Activated CD4-positive, alpha-beta T cell treated with anti-CD3 and anti-CD28 coated beads, Interleukin-2, amount 50 U/mL, for 48 hours (primary cell): ENCODE measurements around the gene ALAD.
A peak's percentile ranks its signal among the peaks of the same experiment; 100 is the strongest.
"Not testable (repeated sequence)": the region's sequence is repeated elsewhere in the genome, so short reads cannot be mapped to it uniquely, and the experiment has no call there.

Experiments used
- DNase-seq, 2 experiments: peaks; one replicate each; pipeline ENCODE4 v3.0.0-alpha.2; 2020

ALAD gene

DNA sequence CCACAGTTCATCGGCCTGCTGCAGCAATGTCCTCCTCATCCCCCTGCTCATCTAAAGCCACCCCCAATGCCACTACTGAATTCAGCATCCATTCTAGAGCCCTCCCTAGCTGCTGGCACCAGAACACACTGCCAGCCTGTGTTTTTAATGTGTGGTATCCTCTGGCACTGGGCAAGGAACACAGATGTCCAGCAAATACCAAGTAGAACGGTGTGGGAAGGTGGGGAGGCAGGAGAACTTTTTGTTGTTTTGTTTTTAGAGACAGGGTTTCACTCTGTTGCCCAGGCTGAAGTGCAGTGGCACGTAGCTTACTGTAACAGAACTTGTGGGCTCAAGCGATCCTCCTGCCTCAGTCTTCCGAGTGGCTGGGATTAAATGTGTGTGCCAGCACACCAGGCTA is 29.0 kb downstream of the ALAD start:
- no peak for DNase-seq

- DNase-seq: no peak
These were observed 30.2 kb downstream of the ALAD start for GRCh38 chr9:113370806-113371325.

- no peak for DNase-seq
These were observed 31.3 kb downstream of the ALAD start for GRCh38 chr9:113369855-113370140.

DNA sequence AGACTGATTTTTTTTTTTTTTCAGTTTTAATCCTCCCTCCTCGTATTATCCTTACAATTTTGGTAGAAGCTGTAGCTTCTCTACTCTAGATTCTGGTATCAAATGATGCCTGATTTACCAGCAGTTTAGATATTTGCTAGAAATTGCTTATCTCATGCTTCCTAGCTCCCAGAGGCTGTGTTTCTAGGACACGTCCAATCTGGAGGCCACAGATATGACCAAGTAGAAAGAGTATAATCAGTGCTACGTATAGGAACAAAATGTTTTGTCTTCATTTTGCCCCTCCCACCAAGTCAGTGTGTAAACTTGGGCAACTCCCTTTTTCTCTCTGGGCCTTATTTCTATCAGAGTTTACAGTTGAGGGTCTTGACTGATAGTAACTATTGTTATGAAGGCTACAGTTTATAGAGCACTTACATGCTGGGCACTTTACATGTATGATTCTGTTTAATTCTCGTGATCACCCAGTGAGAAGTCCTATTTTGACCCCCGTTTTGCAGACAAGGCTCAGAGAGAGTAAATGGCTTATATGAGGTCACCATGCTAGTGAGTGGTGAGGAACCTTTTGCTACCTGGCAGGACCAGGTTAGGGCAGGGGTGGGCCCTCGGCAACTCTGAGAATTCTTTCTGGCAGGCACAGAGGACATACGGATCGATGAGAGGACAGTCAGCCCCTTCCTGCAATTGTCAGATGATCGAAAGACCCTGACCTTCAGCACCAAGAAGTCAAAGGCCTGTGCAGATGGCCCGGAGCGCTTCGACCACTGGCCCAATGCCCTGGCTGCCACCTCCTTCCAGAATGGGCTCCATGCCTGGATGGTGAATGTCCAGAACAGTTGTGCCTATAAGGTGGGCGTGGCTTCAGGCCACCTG is 31.9 kb downstream of the ALAD start:
- DNase-seq: no peak

- no peak for DNase-seq
These were observed 32.6 kb downstream of the ALAD start for GRCh38 chr9:113368348-113368981.

- DNase-seq: not testable (repeated sequence)
These were observed 35.4 kb downstream of the ALAD start for GRCh38 chr9:113365652-113366051.

DNA sequence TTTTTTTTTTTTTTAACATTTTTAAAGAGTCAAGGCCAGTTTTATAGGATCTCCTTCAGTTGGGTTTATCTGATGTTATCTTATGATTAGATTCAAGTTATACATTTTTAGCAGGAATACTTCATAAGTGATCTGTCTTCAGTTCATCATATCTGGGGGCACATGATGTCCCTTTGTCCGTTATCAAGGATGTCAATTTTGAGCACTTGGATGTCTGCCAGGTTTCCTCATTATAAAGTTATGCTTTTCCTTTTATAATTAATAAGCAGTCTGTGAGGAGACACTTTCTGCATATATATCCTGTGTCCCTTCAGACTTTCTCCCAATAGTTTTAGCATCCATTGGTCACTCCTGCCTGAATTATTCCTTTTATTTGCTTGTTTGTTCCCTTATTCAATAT is 36.1 kb downstream of the ALAD start:
- no peak for DNase-seq

DNA sequence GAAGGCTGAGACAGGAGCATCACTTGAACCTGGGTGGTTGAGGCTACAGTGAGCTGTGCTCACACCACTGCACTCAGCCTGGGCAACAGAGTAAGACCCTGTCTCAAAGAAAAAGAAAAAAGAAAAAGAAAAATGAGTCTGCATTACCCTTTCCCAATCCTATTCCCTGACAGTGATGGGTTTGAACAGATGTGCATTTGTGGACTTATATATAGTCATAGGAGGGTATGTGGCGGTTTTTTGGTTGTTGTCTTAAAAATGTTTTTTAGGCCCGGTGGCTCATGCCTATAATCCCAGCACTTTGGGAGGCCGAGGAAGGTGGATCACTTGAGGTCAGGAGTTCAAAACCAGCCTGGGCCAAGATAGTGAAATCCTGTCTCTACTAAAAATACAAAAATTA is 37.7 kb downstream of the ALAD start:
- no peak for DNase-seq

DNA sequence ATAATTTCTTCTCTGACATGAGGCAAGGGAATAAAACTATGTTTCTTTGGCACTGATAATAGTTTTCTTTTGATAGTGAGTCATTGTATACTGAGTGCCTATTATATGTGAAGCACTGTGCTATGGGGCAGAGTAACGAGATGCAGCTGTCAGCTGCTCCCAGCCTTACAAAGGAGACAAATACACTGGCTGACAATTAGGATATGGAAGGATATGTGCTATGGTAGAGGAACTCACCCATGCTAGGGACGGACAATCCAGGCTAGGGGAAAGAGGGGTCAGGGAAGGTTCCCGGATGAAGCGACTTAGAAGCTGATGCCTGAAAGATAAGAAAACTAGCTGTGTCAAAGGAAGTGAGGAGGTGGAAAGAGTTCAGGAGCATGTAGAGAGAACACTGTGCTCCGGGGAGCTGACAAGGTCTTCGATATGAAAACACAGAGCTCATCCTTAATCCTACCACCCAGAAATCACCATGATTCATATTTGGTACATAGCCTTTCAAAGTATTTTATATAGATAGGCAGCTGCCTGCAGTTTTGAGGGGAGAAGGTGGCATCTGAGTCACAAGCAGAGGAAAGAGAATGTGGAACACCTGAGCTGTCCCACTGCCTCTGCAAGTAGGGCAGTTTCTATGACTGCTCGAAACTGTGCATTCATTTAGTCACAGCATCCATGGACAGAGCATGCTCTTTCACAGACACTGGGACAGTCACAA is 39.6 kb downstream of the ALAD start:
- DNase-seq: peak; percentile 31 to 50

DNA sequence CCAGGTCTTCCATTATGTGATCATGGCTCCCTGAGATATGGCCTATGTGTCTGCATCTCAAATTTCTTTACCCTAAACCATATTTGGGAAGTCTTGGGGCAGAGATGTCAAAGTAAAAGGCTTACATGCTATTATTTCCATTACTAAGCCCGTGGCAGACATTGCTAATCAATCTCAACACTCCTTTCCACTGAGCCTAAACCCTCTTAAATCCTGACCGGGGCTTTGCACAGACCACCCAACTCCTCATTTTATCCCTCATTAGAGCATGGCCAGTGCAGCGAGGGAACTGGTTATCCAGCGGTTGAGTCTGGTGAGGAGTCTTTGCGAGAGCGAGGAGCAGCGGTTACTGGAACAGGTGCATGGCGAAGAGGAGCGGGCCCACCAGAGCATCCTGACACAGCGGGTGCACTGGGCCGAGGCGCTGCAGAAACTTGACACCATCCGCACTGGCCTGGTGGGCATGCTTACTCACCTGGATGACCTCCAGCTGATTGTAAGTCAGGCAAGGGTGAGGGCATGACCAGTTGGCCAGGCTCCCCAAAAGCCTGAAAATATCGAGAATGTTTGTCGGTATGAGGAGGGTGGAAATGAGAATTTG is 40.7 kb downstream of the ALAD start:
- DNase-seq: no peak

DNA sequence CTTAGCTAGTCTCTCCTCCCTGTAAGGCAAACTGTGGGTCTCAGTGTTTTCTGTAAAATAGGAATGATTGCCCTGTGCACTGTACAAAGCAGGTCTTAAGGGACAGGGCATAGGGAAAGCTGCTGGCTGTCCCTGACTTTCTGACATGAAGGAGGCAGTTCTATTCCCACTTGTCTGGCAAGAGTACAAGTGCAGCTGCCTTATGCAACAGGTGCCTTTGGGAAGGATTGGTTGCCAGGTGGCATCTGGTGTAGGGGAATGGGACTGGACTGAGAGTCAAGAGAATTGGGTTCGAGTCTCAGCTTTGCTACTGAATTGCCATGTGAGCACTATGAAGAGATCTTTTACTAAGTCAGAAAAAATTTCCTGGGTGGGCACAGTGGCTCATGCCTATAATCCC is 41.7 kb downstream of the ALAD start:
- no peak for DNase-seq

DNA sequence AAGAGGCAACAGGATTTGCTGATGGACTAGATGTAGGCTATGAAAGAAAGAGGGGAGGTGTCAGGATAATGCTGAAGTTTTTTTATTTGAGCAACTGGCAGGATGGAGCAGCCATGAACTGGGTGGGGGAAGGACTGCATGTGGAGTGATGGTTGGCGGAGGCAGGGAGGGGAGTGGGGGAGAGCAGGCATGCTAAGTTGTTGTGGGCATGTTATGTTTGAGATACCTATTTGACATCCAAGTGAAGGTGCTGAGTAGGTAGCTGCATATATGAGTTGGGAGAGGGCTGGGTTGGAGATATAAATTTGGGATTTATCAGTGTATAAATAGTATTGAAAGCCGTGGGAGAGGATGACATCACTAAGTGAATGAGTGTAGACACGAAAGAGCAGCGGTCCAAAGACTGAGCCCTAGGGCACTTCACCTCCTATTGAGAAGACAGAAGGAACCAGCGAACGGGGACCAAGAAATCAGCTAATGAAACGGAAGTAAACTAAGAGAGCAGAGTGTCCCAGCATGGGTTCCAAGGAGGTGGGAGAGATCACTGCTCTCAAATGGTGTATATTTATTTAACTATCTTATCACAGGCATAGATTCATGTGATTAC is 44.3 kb downstream of the ALAD start:
- no peak for DNase-seq

DNA sequence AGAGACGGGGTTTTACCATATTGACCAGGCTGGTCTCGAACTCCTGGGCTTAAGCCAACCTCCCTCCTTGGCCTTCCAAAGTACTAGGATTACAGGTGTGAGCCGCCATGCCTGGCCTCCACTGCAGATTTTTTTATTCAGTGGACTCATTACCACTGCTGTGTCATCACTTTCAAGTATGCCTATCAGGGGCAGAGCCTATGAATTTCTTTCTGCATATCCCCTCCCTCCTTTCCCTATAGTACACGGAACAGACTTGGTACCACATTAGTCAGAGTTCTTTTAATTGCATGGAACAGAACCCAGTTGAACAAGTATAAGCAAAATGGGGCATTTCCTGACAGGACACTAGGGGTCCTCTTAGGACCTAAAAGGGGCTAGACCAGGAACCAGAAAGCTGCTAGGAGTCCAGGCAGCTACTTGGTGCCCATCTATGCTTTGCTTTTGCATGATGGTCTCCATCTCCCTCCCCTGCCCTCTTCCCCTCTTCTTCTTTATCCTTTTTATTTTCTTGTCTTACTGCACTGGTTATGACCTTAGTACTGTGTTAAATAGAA is 46.0 kb downstream of the ALAD start:
- no peak for DNase-seq

DNA sequence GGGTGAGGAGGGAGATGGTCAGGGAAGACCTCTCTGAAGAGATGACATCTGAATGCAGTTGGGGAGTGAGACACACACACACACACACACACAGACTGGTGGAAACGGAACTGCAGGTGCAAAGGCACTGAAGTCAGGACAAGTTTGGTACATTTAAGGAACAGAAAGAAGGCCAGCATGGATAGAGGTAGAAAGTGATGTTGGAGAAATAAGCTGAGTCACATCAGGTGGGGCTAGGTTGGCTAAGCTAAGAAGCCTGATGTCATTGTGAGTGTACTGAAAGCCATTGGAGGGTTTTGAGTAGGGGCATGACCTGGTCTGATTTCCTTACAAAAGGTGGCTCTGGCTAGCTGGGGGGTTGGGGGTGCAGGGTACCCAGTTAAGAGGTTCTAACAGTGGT is 48.7 kb downstream of the ALAD start:
- no peak for DNase-seq

DNA sequence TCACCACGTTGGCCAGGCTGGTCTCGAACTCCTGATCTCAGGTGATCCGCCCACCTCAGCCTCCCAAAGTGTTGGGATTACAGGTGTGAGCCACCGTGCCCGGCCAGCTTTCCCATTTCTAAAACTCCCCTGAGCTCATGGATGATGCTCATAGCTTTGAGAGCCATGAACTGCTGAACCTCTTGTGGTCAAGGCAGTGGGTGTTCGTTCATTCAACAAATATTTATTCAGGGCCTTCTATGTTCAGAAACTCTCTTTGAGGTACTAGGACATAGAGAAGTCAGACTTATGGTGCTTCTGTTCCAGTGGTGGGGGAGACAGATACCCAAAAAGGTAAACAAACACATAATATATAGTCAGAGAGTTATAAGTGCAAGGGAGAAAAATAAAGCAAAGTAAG is 49.1 kb downstream of the ALAD start:
- DNase-seq: no peak

- peak; percentile 44 to 61 for DNase-seq
These were observed 50.1 kb downstream of the ALAD start for GRCh38 chr9:113350937-113351336.

DNA sequence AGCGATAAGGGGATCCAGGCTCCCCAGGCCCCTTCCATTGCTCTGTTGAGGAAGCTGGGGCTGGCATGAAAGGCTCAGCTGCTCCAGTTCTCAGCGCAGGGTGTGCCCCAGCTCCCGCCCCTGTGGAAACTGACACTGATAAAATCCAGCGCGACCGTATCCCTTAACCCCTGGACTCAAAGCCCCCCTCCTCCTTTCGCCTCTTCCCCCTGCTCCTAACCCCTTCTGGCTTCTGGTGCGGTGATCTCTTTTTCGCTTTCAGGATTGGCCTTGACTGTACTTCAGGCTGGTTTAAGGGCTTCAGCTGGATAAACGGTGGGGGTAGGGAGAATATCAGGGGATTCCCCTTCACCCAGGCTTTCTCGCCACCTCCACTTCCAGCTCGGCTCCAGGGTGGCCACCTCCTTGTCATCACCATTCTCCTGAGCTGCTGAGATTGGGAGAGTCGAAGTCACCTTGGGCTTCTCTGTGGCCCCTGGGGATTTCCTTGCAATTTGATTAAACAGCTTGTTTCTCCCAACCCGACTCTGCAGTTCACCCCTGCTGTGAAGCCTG is 50.9 kb downstream of the ALAD start:
- DNase-seq: peak in 1 of 2 experiments; percentile 49

- peak; percentile 36 to 40 for DNase-seq
These were observed 51.5 kb downstream of the ALAD start, which contains the start of gene BSPRY for GRCh38 chr9:113349445-113350094. TSS of gene BSPRY (plus strand) at chr9:113349541. CDS start at chr9:113349580, 39 bp downstream.

DNA sequence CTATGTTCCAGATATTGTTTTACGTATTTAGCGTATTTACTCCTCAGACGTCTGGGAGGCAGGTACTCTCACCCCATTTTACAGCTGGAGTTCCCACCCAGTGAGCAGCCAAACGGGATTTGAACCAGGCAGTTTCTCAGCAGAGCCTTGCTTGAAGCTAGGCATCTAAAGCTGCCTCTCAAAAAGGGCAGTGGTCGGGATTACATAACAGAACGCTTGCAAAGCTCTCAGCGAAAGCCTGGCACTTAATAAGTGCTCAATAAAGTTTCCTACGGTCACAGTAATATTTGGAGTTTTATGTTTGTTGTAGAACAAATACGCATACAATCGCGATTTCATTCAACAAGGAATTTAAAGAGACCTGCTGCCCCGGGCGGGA is 52.0 kb downstream of the ALAD start:
- DNase-seq: no peak

DNA sequence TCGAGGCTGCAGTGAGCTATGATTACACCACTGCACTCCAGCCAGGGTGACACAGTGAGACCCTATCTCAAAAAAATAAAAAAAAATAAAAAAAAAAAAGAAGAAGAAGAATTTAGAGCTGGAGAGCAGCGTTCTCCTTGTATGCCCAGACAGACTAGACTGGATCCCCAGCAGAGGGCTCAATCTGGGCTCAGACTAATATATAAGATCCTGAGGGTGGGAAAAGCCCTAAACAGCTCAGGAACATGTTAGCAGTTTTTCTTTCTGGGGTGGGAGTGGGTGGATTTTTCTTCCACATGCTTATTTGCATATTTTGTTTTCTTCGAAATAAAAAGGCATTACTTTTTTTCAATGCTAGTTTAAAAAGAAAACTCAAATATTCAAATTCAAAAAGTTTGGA is 52.6 kb downstream of the ALAD start:
- no peak for DNase-seq

DNA sequence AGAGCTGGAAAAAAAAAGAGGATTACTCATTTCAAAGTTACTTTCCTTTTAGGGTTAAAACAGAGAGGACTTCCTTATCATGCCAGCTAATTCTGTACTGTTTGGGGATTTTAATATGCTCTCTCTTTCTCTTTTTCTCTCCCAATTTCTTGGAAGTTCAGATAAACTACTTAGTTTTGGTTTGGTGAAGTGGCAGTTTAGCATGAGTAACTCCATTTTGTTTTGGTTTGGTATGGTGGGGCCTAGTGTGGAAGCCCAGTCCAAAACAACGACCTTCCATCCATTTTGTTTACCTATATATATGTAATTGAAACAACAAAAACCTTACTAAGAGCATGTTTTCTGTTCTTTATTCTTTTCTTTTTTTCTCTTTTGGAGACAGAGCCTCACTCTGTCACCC is 55.4 kb downstream of the ALAD start:
- no peak for DNase-seq

DNA sequence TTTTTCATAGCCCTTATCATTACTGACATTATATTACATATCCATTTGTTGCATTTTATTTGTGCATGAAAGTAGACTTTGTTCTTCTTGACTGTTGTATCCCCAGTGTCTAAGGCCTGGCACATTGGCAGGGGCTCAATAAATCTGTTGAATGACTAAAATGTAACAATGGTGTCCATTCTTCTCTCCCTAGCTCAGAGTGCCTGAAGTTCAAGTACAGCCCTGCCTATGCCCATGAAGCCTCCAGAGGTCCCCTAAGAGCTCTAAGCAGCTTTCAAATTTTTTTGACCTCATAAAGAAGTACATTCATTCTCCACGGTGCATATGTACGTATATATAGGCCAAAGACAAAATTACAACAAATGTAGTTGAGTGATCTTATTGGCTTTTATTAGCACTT is 55.9 kb downstream of the ALAD start:
- DNase-seq: no peak
